Measurements from ENCODE around the gene TOP2B.

TOP2B gene

DNA sequence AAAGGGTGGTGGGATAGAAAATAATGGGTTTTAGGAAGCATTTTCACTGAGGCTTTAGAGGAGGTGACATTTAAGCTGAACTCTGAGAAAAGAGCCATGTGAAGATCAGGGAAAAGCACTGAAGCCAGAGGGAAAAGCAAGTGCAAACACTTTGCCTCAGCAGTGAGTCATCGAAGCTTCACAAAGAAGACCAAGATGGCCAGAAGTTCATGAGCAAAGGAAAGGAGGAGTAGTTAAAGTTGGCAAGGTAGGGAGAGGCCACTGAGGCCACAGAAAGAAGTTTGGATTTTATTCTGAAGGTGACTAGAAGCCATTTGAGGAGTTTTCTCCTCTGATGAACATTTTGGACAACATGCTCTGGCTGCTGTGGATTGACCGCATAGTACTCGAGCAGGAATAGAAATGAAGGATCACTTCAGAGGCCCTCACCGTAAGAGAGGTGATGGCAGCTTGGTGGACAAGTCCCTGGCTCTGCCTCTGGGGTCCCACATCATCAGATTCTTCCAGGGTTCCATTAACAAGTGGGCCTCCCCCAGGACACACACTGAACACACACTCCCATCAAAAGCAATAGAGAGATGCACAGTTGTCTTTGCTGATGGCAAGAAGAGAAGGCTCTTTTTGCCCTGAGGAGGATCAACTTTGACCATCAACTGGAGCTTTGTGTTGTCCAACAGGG, 75.5 kb downstream of the TOP2B start:
- TF ChIP-seq EZH2phosphoT487 (IDR thresholded peaks at IDR 0.05; ENCODE audit: borderline replicate concordance, low read length): no peak
- TF ChIP-seq, protein P1, sequence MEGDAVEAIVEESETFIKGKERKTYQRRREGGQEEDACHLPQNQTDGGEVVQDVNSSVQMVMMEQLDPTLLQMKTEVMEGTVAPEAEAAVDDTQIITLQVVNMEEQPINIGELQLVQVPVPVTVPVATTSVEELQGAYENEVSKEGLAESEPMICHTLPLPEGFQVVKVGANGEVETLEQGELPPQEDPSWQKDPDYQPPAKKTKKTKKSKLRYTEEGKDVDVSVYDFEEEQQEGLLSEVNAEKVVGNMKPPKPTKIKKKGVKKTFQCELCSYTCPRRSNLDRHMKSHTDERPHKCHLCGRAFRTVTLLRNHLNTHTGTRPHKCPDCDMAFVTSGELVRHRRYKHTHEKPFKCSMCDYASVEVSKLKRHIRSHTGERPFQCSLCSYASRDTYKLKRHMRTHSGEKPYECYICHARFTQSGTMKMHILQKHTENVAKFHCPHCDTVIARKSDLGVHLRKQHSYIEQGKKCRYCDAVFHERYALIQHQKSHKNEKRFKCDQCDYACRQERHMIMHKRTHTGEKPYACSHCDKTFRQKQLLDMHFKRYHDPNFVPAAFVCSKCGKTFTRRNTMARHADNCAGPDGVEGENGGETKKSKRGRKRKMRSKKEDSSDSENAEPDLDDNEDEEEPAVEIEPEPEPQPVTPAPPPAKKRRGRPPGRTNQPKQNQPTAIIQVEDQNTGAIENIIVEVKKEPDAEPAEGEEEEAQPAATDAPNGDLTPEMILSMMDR (IDR thresholded peaks at IDR 0.05; ENCODE audit: low read depth, low read length, poor library complexity, severe bottlenecking): no peak
- Histone ChIP-seq H3K27me3 (ENCODE audit: control insufficient read depth, low read length) (no peaks in the 10 kb centered on the region), H3K4me3 (ENCODE audit: low read length) (no peak overlapping the region), H3K9me2 (replicated peaks; ENCODE audit: control insufficient read depth, low read length) (no peaks in the 10 kb centered on the region), H3K9me3 (ENCODE audit: control insufficient read depth, insufficient read depth, low read length) (no peaks in the 10 kb centered on the region), H3F3A (ENCODE audit: control insufficient read depth, insufficient read depth) (no peaks in the 10 kb centered on the region), H3K27ac (ENCODE audit: low read depth, low read length) (no peak overlapping the region), H3K36me3 (ENCODE audit: control insufficient read depth, low read length) (no peaks in the 10 kb centered on the region), H3K4me2 (ENCODE audit: low read length) (no peak overlapping the region), H3K4me1 (ENCODE audit: control insufficient read depth, low read length) (no peaks in the 10 kb centered on the region), H4K20me1 (ENCODE audit: control insufficient read depth, insufficient read depth, low read depth, low read length) (no peaks in the 10 kb centered on the region), H3K79me2 (ENCODE audit: control insufficient read depth, low read length) (no peaks in the 10 kb centered on the region)

DNA sequence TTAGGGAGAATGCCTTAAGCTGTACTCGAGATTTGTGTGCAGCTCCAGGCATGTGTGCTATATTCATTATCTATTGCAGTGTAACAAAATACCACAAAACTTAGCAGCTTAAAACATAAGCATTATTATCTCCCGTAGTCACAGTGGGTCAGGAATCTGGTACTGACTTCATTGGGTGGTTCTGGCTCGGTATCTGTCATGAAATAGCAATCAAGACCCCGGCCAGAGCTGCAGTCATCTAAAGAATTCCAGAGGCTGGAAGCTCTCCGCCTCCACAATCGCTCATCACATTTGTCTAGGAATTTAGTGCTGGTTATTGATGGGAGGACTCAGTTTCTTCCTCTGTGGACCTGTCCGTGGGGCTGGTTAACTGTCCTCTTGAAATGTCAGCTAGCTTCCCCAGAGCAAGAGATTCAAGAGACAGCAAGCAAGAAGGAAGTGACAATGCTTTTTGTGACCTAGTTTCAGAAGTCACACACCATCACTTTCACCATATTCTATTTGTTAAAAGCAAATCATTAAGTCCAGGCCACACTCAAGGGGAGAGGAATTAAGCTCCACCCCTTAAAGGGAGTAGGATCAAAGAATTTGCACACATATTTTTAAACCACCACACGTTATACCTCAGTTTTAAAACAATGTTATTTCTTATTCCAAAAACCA, 76.1 kb downstream of the TOP2B start:
- Histone ChIP-seq H3K36me3 (ENCODE audit: control insufficient read depth, low read length) (no peaks in the 10 kb centered on the region), H3K79me2 (ENCODE audit: control insufficient read depth, low read length) (no peaks in the 10 kb centered on the region), H3K4me2 (ENCODE audit: low read length) (no peak overlapping the region), H3K27ac (ENCODE audit: low read depth, low read length) (no peak overlapping the region), H3K27me3 (ENCODE audit: control insufficient read depth, low read length) (no peaks in the 10 kb centered on the region), H3F3A (ENCODE audit: control insufficient read depth, insufficient read depth) (no peaks in the 10 kb centered on the region), H3K4me3 (ENCODE audit: low read length) (no peak overlapping the region), H3K9me2 (replicated peaks; ENCODE audit: control insufficient read depth, low read length) (no peaks in the 10 kb centered on the region), H3K4me1 (ENCODE audit: control insufficient read depth, low read length) (no peaks in the 10 kb centered on the region), H4K20me1 (ENCODE audit: control insufficient read depth, insufficient read depth, low read depth, low read length) (no peaks in the 10 kb centered on the region), H3K9me3 (ENCODE audit: control insufficient read depth, insufficient read depth, low read length) (no peaks in the 10 kb centered on the region)
- TF ChIP-seq EZH2phosphoT487 (IDR thresholded peaks at IDR 0.05; ENCODE audit: borderline replicate concordance, low read length): no peak
- TF ChIP-seq, protein P1 (IDR thresholded peaks at IDR 0.05; ENCODE audit: low read depth, low read length, poor library complexity, severe bottlenecking): no peak

DNA sequence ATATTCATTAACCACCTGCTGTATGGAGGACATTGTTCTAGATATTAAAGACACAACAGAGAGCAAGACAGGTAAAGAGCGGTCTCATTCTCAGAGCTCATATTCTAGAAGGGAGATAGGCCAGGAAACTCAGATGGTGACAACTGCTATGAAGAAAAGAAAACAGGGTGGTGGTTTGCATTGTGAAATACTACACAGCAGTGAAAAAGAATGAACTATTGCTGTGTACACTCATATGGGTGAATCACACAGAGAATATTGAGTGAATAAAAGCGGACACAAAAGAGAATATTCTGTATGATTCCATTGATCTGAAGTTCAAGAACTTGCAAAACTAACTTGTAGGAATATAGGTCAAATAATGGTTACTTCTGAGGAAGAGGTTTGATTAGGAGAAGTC, 76.7 kb downstream of the TOP2B start:
- no peaks in the 10 kb centered on the region for H3F3A ChIP-seq (ENCODE audit: control insufficient read depth, insufficient read depth)
- H3K27me3 ChIP-seq (ENCODE audit: control insufficient read depth, low read length): no peaks in the 10 kb centered on the region
- no peaks in the 10 kb centered on the region for H3K9me2 ChIP-seq (replicated peaks; ENCODE audit: control insufficient read depth, low read length)
- no peak overlapping the region for H3K27ac ChIP-seq (ENCODE audit: low read depth, low read length)
- no peak for TF ChIP-seq EZH2phosphoT487 (IDR thresholded peaks at IDR 0.05; ENCODE audit: borderline replicate concordance, low read length)
- TF ChIP-seq, protein P1 (IDR thresholded peaks at IDR 0.05; ENCODE audit: low read depth, low read length, poor library complexity, severe bottlenecking): no peak
- H3K4me1 ChIP-seq (ENCODE audit: control insufficient read depth, low read length): no peaks in the 10 kb centered on the region
- H3K4me3 ChIP-seq (ENCODE audit: low read length): no peak overlapping the region
- no peaks in the 10 kb centered on the region for H3K79me2 ChIP-seq (ENCODE audit: control insufficient read depth, low read length)
- H3K36me3 ChIP-seq (ENCODE audit: control insufficient read depth, low read length): no peaks in the 10 kb centered on the region
- H3K9me3 ChIP-seq (ENCODE audit: control insufficient read depth, insufficient read depth, low read length): no peaks in the 10 kb centered on the region
- H3K4me2 ChIP-seq (ENCODE audit: low read length): no peak overlapping the region
- H4K20me1 ChIP-seq (ENCODE audit: control insufficient read depth, insufficient read depth, low read depth, low read length): no peaks in the 10 kb centered on the region

Measured in DOHH2 (cell line).